ENCODE data around the gene PCOLCE2.

Gene PCOLCE2, protein sequence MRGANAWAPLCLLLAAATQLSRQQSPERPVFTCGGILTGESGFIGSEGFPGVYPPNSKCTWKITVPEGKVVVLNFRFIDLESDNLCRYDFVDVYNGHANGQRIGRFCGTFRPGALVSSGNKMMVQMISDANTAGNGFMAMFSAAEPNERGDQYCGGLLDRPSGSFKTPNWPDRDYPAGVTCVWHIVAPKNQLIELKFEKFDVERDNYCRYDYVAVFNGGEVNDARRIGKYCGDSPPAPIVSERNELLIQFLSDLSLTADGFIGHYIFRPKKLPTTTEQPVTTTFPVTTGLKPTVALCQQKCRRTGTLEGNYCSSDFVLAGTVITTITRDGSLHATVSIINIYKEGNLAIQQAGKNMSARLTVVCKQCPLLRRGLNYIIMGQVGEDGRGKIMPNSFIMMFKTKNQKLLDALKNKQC

GRCh38 chr3:142888481-142889211, at the start of gene PCOLCE2:
PCOLCE2 (minus strand) TSS chr3:142889083; CDS start chr3:142888896, 187 bp downstream.
- no peak for TF ChIP-seq CTCF (IDR thresholded peaks at IDR 0.05; ENCODE audit: low read depth, low read length)

GRCh38 chr3:142935963-142936362, 47.1 kb upstream of the PCOLCE2 start:
- no peak for TF ChIP-seq CTCF (IDR thresholded peaks at IDR 0.05; ENCODE audit: low read depth, low read length)

More at GRCh38 chr3:142888481-142889211, at the start of gene PCOLCE2:
- peak within 1 kb of the TSS; percentile 47 for H3K4me3 ChIP-seq (ENCODE audit: low read depth, low read length)

DNA sequence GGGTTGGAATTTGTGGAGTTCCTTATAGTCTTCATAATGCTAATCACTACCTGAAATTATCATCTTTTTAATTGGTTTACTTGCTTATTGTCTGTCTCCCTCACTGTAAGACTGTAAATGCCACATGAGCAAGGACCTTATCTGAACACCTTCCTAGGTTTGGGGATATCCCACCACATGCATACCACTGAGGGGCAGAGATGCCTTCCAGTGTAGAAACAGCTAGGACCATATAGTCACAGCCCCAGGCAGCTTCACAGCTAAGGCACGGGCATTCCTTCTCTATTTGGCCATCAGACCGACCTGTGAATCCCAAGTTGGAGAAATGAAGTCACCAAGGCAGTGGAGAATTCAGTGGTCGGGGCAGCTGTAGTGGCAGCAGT, 46.0 kb upstream of the PCOLCE2 start:
- TF ChIP-seq CTCF (IDR thresholded peaks at IDR 0.05; ENCODE audit: low read depth, low read length), result no peak
- no peak overlapping the region for H3K4me3 ChIP-seq (ENCODE audit: low read depth, low read length)

More at GRCh38 chr3:142935963-142936362, 47.1 kb upstream of the PCOLCE2 start:
- no peak overlapping the region for H3K4me3 ChIP-seq (ENCODE audit: low read depth, low read length)

- no peak for TF ChIP-seq CTCF (IDR thresholded peaks at IDR 0.05; ENCODE audit: low read depth, low read length)
- no peak overlapping the region for H3K4me3 ChIP-seq (ENCODE audit: low read depth, low read length)
These were observed 45.4 kb upstream of the PCOLCE2 start for GRCh38 chr3:142934128-142934886.

GRCh38 chr3:142931222-142931621, 42.3 kb upstream of the PCOLCE2 start:
- H3K4me3 ChIP-seq (ENCODE audit: low read depth, low read length), result no peak overlapping the region
- TF ChIP-seq CTCF (IDR thresholded peaks at IDR 0.05; ENCODE audit: low read depth, low read length), result no peak

GRCh38 chr3:142930463-142930862, 41.6 kb upstream of the PCOLCE2 start:
- TF ChIP-seq CTCF (IDR thresholded peaks at IDR 0.05; ENCODE audit: low read depth, low read length), result no peak

More at GRCh38 chr3:142930463-142930862, 41.6 kb upstream of the PCOLCE2 start:
- H3K4me3 ChIP-seq (ENCODE audit: low read depth, low read length), result no peak overlapping the region

All from WI38 (cell line).